AG04449 (cell line): ENCODE results near the gene AFG1L.

Experiments
- CTCF ChIA-PET: fragments of 350-600 bp; formaldehyde crosslinking; extraction: SDS; loops from one replicate; lab custom pipeline; 2021; ENCODE audit warnings: antibody characterized with exemption; lab: Yijun Ruan, JAX
- POLR2A ChIA-PET: fragments of 400-600, 350-600 bp; formaldehyde crosslinking; extraction: SDS; loops from one replicate; lab custom pipeline; 2020; ENCODE audit warnings: antibody characterized with exemption, inconsistent platforms; lab: Yijun Ruan, JAX
- DNase-seq: peaks from one replicate; pipeline ENCODE4 v3.0.0-alpha.2; 2010; ENCODE audit warnings: low read depth, low spot score
- H3K4me3 ChIP-seq: 2 replicates; pipeline ENCODE4 v1.5.1; 2011; ENCODE audit warnings: low read depth, mild to moderate bottlenecking, control low read depth, low read length
- TF ChIP-seq, protein P1 (sequence below): IDR thresholded peaks from one replicate; pipeline ENCODE4 v1.5.1; 2011; ENCODE audit warnings: mild to moderate bottlenecking, moderate library complexity, low read length, control low read depth, inconsistent platforms; ENCODE audit not compliant: insufficient read depth; ENCODE audit errors: missing control alignments

Gene AFG1L

GRCh38 chr6:108574457-108575141 lies 279.7 kb downstream of the AFG1L start:
- no peak for DNase-seq
- TF ChIP-seq, protein P1, sequence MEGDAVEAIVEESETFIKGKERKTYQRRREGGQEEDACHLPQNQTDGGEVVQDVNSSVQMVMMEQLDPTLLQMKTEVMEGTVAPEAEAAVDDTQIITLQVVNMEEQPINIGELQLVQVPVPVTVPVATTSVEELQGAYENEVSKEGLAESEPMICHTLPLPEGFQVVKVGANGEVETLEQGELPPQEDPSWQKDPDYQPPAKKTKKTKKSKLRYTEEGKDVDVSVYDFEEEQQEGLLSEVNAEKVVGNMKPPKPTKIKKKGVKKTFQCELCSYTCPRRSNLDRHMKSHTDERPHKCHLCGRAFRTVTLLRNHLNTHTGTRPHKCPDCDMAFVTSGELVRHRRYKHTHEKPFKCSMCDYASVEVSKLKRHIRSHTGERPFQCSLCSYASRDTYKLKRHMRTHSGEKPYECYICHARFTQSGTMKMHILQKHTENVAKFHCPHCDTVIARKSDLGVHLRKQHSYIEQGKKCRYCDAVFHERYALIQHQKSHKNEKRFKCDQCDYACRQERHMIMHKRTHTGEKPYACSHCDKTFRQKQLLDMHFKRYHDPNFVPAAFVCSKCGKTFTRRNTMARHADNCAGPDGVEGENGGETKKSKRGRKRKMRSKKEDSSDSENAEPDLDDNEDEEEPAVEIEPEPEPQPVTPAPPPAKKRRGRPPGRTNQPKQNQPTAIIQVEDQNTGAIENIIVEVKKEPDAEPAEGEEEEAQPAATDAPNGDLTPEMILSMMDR, result no peak
- ChIA-PET POLR2A (no interaction called here), CTCF (interaction anchor here (1.4 kb wide), 1 partner anchor 261 kb away, joined by 4 read pairs; no protein-coding TSS in a partner anchor)
- H3K4me3 ChIP-seq, result no peak overlapping the region
